AG04449 (cell line): ENCODE results near the gene ARFGAP1.

Experiments used
- CTCF ChIA-PET: fragments of 350-600 bp; formaldehyde crosslinking; extraction: SDS; loops from one replicate; lab custom pipeline; 2021; ENCODE audit warnings: antibody characterized with exemption; lab: Yijun Ruan, JAX
- POLR2A ChIA-PET: fragments of 400-600, 350-600 bp; formaldehyde crosslinking; extraction: SDS; loops from one replicate; lab custom pipeline; 2020; ENCODE audit warnings: antibody characterized with exemption, inconsistent platforms; lab: Yijun Ruan, JAX
- DNase-seq: peaks from one replicate; pipeline ENCODE4 v3.0.0-alpha.2; 2010; ENCODE audit warnings: low read depth, low spot score
- H3K4me3 ChIP-seq: 2 replicates; pipeline ENCODE4 v1.5.1; 2011; ENCODE audit warnings: low read depth, mild to moderate bottlenecking, control low read depth, low read length
- TF ChIP-seq, protein P1 (sequence below): IDR thresholded peaks from one replicate; pipeline ENCODE4 v1.5.1; 2011; ENCODE audit warnings: mild to moderate bottlenecking, moderate library complexity, low read length, control low read depth, inconsistent platforms; ENCODE audit not compliant: insufficient read depth; ENCODE audit errors: missing control alignments

ARFGAP1 gene

DNA sequence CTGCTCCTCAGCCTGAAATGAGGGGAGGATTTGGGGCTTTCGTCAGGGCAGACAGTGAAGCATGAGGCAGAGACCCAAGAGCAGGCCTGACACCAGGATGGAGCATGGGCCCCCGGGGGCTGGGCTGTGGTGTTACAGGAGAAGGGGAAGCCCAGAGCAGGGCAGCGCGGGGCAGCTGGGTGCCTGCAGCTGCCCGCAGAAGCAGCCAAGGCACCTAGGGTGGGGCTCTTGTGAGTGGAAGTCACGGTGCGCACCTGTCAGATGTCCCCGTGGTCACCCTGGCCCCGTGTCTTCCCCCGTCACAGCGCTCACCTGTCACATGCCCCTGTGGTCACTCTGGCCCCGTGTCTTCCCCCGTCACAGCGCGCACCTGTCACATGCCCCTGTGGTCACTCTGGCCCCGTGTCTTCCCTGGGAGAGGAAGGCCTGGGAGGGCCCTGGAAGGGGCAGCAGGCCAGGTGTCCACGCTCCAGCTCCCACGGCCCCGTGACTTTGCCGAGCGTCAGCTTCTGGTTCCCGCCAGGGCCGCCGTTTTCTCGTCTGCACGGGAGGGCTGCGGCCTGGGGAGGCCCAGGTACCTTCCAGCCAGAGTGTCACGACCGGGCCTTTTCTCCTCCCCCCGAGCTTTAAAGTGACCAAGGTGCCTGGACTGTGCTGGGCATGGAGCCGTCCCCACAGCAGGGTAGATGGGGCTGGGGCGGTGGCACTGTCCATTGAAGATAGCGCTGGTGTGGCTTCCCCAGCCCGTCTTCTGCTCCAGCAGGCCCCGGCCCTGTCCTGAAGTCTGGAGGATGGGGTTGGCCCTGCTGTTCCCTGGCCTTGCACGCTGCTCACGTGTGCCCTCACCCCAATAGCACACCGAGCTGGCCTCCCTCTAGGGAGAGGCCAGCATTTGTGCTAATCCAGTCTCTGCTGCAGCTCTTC lies 9.4 kb downstream of the ARFGAP1 start:
- ChIA-PET CTCF (interaction anchor here (2.6 to 16.0 kb wide), 3 partner anchors 9 to 58 kb away, joined by 8 to 142 read pairs (median 30); partner anchors contain the start of gene COL20A1), POLR2A (interaction anchor here (1.0 kb wide), 1 partner anchor 8 kb away, joined by 3 read pairs; no protein-coding TSS in a partner anchor)
- no peak for DNase-seq
- TF ChIP-seq, protein P1, sequence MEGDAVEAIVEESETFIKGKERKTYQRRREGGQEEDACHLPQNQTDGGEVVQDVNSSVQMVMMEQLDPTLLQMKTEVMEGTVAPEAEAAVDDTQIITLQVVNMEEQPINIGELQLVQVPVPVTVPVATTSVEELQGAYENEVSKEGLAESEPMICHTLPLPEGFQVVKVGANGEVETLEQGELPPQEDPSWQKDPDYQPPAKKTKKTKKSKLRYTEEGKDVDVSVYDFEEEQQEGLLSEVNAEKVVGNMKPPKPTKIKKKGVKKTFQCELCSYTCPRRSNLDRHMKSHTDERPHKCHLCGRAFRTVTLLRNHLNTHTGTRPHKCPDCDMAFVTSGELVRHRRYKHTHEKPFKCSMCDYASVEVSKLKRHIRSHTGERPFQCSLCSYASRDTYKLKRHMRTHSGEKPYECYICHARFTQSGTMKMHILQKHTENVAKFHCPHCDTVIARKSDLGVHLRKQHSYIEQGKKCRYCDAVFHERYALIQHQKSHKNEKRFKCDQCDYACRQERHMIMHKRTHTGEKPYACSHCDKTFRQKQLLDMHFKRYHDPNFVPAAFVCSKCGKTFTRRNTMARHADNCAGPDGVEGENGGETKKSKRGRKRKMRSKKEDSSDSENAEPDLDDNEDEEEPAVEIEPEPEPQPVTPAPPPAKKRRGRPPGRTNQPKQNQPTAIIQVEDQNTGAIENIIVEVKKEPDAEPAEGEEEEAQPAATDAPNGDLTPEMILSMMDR, result no peak
- H3K4me3 ChIP-seq, result no peak overlapping the region

DNA sequence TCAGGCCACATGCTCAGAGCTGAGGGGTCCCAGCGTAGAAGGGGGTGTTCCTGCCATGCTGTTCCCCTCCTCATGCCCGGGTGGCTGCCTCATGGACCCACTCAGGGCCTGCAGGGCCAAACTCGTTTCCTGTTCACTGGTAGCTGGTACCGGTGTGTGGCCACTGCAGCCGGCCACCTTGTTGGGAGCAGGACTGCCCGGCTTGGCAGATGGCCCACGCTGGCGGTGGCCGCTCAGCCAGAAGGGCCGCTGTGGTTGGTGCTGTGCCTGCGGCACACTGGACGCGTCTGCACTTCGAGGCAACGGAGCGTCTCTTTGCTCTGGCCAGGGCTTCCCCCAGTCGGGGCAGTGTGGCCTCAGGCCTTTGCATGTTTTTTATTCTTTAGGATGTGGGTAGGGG lies 10.3 kb downstream of the ARFGAP1 start:
- TF ChIP-seq, protein P1, result no peak
- no peak for DNase-seq
- H3K4me3 ChIP-seq, result no peak overlapping the region
- ChIA-PET CTCF (interaction anchor here (0.9 to 16.0 kb wide), 3 partner anchors 8 to 59 kb away, joined by 4 to 142 read pairs (median 30); no protein-coding TSS in a partner anchor), POLR2A (interaction anchor here (1.0 kb wide), 1 partner anchor 9 kb away, joined by 3 read pairs; no protein-coding TSS in a partner anchor)

DNA sequence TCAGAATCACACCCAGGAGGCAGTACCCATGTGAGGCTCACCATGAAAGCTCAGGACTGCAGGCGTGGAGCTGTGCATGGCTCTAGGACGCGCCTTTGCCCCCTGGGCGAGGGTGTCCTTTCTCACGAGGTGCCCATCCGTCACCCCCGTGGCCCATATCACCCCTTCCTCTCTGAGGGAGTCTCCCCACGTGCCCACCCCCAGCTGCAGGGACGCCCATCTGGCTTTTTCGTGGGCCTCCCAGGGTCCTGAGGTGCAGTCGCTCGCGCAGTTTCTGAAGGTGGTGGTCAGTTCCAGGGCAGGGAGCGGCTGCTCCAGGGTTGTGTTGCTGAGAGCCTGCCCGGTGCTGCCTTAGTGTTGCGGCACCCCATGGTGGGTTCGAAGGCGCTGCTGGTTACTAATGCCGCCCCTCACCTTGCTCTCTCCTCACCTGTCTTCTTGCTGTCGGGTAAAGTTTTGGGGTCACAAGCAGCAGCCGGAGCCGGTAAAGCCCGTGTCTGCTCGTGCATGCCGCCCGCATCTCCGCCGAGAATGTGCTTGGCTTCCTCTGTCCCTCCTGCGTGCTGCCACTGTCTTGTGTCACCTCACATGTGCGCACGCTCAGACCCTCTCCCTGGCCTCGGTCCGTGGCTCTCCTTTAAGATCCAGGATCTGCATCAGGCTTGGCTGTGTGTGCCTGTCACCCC lies 10.9 kb downstream of the ARFGAP1 start:
- no peak overlapping the region for H3K4me3 ChIP-seq
- TF ChIP-seq, protein P1, result no peak
- no peak for DNase-seq
- POLR2A ChIA-PET, result interaction anchor here (1.0 kb wide), 1 partner anchor 9 kb away, joined by 3 read pairs; no protein-coding TSS in a partner anchor
- CTCF ChIA-PET, result interaction anchor here (0.9 to 16.0 kb wide), 4 partner anchors 8 to 59 kb away, joined by 4 to 142 read pairs (median 20); no protein-coding TSS in a partner anchor

DNA sequence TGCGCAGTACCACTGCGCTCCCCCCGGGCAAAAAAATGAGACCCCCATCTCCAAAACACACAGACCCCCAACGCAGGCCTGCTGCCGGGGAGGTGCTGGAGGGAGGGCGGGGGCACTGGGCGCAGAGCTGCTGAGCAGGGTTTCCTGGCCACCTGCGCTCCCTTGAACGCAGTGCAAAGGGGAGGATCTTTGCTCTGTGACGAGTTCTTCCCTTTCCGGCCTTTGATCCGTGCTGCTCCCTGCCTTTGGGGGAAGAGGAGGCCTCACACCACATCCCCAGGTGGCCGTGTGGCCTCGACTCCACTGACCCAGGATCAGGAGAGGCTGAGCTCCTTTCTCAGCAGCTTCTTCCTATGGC lies 11.4 kb downstream of the ARFGAP1 start:
- no peak for DNase-seq
- ChIA-PET POLR2A (interaction anchor here (1.4 kb wide), 1 partner anchor 12 kb away, joined by 4 read pairs; the partner anchor contains the start of gene ARFGAP1), CTCF (interaction anchor here (1.3 to 2.0 kb wide), 4 partner anchors 8 to 60 kb away, joined by 4 to 9 read pairs (median 4); no protein-coding TSS in a partner anchor)
- TF ChIP-seq, protein P1, result no peak
- H3K4me3 ChIP-seq, result no peak overlapping the region

DNA sequence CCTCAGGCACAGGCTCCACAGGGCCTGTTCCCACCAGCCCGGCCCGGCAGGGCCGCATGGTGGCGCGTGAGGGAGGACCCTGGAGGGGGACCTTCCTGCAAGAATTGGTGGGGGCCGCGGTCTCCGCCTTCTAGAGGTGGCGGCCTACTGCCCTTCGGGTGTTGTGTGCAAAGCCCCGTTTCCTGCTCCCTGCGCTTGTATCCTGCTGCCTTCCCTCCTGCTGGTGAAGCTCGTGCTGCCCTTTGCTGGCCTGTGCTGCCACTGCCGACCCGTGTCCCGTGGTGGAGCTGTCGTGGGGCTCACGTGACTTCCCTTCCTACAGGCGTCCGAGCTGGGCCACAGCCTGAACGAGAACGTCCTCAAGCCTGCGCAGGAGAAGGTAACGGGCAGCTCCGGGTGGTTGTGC lies 11.9 kb downstream of the ARFGAP1 start:
- ChIA-PET CTCF (interaction anchor here (1.3 to 2.0 kb wide), 5 partner anchors 8 to 60 kb away, joined by 4 to 9 read pairs (median 4); partner anchors contain the start of gene ARFGAP1), POLR2A (interaction anchor here (1.4 kb wide), 1 partner anchor 12 kb away, joined by 4 read pairs; the partner anchor contains the start of gene ARFGAP1)
- DNase-seq, result no peak
- no peak overlapping the region for H3K4me3 ChIP-seq
- TF ChIP-seq, protein P1, result no peak
